ENCODE data around the gene DIRAS2.

DNA sequence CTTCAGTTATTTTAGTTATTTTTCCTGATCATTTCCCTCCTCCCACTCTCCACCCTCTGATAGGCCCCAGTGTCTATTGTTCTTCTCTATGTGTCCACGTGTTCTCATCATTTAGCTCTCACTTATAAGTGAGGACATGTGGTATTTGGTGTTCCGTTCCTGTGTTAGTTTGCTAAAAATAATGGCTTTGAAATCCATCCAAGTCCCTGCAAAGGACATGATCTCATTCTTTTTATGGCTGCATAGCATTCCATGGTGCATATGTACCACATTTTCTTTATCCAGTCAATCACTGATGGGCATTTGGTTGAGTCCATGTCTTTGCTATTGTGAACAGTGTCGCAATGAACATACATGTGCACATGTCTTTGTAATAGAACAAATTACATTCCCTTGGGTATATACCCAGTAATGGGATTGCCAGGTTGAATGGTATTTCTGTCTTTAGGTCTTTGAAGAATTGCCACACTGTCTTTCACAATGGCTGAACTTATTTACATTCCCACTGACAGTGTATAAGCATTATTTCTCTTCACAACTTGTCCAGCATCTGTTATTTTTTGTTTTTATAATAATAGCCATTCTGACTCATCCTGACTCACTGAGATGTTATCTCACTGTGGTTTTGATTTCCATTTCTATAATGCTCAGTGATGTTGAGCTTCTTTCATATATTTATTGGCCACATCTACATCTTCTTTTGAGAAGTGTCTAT is 17.2 kb upstream of the DIRAS2 start:
- TF ChIP-seq, protein P1, sequence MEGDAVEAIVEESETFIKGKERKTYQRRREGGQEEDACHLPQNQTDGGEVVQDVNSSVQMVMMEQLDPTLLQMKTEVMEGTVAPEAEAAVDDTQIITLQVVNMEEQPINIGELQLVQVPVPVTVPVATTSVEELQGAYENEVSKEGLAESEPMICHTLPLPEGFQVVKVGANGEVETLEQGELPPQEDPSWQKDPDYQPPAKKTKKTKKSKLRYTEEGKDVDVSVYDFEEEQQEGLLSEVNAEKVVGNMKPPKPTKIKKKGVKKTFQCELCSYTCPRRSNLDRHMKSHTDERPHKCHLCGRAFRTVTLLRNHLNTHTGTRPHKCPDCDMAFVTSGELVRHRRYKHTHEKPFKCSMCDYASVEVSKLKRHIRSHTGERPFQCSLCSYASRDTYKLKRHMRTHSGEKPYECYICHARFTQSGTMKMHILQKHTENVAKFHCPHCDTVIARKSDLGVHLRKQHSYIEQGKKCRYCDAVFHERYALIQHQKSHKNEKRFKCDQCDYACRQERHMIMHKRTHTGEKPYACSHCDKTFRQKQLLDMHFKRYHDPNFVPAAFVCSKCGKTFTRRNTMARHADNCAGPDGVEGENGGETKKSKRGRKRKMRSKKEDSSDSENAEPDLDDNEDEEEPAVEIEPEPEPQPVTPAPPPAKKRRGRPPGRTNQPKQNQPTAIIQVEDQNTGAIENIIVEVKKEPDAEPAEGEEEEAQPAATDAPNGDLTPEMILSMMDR (IDR thresholded peaks at IDR 0.05): no peak
- no peak for TF ChIP-seq POLR2AphosphoS5 (IDR thresholded peaks at IDR 0.05)

Measured in prostate gland (tissue), 2 donors.